SK-N-SH (cell line): ENCODE results near the gene CCR9.

Source experiments
- RAD21 ChIP-seq: IDR thresholded peaks from 2 replicates; pipeline ENCODE4 v1.6.1; 2012; ENCODE audit warnings: mild to moderate bottlenecking, low read length
- TAF1 ChIP-seq: IDR thresholded peaks from 2 replicates; pipeline ENCODE4 v1.6.1; 2012; ENCODE audit warnings: low read depth, mild to moderate bottlenecking, low read length, moderate library complexity, borderline replicate concordance
- USF2 ChIP-seq: fragments of 150-350 bp; IDR thresholded peaks from 2 replicates; pipeline ENCODE4 v1.6.1; 2017; ENCODE audit warnings: antibody characterized with exemption, low read length, low read depth, borderline replicate concordance
- TF ChIP-seq, protein P1 (sequence below): fragments of 200-600 bp; sonication (generic); IDR thresholded peaks from 2 replicates; pipeline ENCODE4 v1.6.1; 2017; ENCODE audit warnings: antibody characterized with exemption, mild to moderate bottlenecking, moderate library complexity
- TF ChIP-seq, protein P2 (sequence below): IDR thresholded peaks from 2 replicates; pipeline ENCODE4 v1.6.1; 2012; ENCODE audit warnings: mild to moderate bottlenecking, low read depth, low read length, moderate library complexity

DNA sequence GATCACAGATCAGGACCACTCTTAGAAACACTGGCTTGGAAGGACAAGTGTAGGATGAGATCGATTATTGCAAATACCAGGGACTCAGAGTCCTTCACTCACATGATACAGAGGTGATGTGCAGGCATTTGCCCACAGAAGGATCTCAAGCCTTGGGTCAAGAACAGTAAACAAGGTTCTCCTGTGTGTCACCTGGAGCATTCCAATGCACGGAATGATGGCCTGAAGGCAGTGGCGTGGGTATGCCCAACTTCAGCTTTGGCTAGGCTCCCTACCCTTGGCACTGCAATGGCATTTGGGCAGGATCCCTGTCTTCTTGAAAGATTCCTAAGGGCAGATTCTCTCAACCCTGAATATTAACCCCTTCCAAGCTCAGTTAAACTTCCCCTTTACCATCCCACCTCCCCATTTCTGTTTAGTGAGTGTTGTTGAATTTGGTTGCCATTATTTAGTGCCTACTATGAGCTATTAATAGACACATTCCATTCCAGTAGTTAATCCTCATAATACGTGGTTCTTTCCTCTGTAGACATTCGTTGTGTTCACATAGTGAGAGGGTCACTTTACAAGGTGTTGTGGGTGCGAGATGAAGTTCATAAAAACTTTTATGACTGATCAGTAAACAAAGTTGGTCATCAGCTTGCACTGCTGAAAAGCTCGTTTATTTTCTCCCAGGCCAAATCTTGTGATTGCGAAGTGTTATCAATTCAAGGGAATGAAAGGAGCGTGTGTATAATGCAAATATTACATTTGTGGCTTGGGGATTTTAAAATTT, 43.3 kb upstream of the CCR9 start:
- TF ChIP-seq RAD21, result no peak
- TF ChIP-seq, protein P1, sequence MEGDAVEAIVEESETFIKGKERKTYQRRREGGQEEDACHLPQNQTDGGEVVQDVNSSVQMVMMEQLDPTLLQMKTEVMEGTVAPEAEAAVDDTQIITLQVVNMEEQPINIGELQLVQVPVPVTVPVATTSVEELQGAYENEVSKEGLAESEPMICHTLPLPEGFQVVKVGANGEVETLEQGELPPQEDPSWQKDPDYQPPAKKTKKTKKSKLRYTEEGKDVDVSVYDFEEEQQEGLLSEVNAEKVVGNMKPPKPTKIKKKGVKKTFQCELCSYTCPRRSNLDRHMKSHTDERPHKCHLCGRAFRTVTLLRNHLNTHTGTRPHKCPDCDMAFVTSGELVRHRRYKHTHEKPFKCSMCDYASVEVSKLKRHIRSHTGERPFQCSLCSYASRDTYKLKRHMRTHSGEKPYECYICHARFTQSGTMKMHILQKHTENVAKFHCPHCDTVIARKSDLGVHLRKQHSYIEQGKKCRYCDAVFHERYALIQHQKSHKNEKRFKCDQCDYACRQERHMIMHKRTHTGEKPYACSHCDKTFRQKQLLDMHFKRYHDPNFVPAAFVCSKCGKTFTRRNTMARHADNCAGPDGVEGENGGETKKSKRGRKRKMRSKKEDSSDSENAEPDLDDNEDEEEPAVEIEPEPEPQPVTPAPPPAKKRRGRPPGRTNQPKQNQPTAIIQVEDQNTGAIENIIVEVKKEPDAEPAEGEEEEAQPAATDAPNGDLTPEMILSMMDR, result no peak
- TF ChIP-seq, protein P2, sequence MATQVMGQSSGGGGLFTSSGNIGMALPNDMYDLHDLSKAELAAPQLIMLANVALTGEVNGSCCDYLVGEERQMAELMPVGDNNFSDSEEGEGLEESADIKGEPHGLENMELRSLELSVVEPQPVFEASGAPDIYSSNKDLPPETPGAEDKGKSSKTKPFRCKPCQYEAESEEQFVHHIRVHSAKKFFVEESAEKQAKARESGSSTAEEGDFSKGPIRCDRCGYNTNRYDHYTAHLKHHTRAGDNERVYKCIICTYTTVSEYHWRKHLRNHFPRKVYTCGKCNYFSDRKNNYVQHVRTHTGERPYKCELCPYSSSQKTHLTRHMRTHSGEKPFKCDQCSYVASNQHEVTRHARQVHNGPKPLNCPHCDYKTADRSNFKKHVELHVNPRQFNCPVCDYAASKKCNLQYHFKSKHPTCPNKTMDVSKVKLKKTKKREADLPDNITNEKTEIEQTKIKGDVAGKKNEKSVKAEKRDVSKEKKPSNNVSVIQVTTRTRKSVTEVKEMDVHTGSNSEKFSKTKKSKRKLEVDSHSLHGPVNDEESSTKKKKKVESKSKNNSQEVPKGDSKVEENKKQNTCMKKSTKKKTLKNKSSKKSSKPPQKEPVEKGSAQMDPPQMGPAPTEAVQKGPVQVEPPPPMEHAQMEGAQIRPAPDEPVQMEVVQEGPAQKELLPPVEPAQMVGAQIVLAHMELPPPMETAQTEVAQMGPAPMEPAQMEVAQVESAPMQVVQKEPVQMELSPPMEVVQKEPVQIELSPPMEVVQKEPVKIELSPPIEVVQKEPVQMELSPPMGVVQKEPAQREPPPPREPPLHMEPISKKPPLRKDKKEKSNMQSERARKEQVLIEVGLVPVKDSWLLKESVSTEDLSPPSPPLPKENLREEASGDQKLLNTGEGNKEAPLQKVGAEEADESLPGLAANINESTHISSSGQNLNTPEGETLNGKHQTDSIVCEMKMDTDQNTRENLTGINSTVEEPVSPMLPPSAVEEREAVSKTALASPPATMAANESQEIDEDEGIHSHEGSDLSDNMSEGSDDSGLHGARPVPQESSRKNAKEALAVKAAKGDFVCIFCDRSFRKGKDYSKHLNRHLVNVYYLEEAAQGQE, result no peak
- TF ChIP-seq TAF1, result no peak
- TF ChIP-seq USF2, result no peak
